Immature natural killer cell (primary cell): Measurements from ENCODE around the gene NAMPT. TPM values are rescaled to one million over a fixed set of nuclear protein-coding genes. Genes with fewer than 3 reads are reported as not detected.
A peak's percentile ranks its signal among the peaks of the same experiment; 100 is the strongest.

ENCODE experiments used
- DNase-seq, 3 donors: peaks; one replicate each; pipeline ENCODE4 v3.0.0; 2022; ENCODE audit warnings: mixed read lengths in 1 of 3
- H3K27ac Mint-ChIP-seq, 6 donors: one replicate each; pipeline ENCODE4 v1.8.0; 2020; ENCODE audit warnings: mixed read lengths in 6 of 6, mild to moderate bottlenecking in 5 of 6, inconsistent platforms in 4 of 6, moderate library complexity in 3 of 6
- H3K27me3 Mint-ChIP-seq, 3 donors: one replicate each; pipeline ENCODE4 v1.8.0; 2020 to 2021; ENCODE audit warnings: low read depth in 3 of 3, mild to moderate bottlenecking in 3 of 3, mixed read lengths in 3 of 3, moderate library complexity in 3 of 3, inconsistent platforms in 1 of 3
- H3K36me3 Mint-ChIP-seq, 3 donors: one replicate each; pipeline ENCODE4 v1.8.0; 2020; ENCODE audit warnings: mixed read lengths in 3 of 3, inconsistent platforms in 2 of 3, mild to moderate bottlenecking in 2 of 3
- H3K4me1 Mint-ChIP-seq, 2 donors: one replicate each; pipeline ENCODE4 v1.8.0; 2020; ENCODE audit warnings: inconsistent platforms in 2 of 2, mild to moderate bottlenecking in 2 of 2, mixed read lengths in 2 of 2, moderate library complexity in 1 of 2
- H3K4me3 Mint-ChIP-seq, 5 donors: one replicate each; pipeline ENCODE4 v1.8.0; 2020; ENCODE audit warnings: mild to moderate bottlenecking in 5 of 5, mixed read lengths in 5 of 5, inconsistent platforms in 3 of 5, moderate library complexity in 3 of 5
- H3K9me3 Mint-ChIP-seq, 6 donors: one replicate each; pipeline ENCODE4 v1.8.0; 2020; ENCODE audit warnings: mild to moderate bottlenecking in 6 of 6, mixed read lengths in 6 of 6, inconsistent platforms in 4 of 6, moderate library complexity in 3 of 6
- polyA plus RNA-seq, 3 donors: library from polyadenylated mRNA; unstranded; fragments of 300-500 nt; fragmentation: Illumina TruSeq; gene quantifications; one replicate each; pipeline ENCODE4 v1.2.3, GENCODE V29; 2021

The NAMPT gene
- polyA plus RNA-seq, 3 donors from 2014 or later: 12.7 to 14.0 (median 13.1) TPM

DNA sequence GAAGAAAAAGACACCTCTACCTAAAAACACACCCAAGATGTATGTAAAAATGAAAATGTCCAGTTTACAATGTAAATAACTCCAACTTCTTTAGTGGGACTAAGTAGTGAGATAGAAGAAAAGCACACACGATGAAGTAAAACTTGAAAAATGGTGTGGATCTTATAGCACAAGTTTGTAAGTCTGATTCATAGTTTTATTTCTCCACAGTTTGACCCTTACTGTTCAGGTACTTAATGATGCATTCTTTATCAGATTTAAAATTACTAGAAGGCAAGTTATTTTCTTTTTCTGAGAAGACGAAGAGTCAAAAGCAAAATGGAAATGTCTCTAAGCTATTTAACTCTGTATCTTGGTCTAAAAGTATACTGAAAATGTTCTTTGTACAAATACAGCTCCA, 6.1 kb downstream of the NAMPT start:
- Mint-ChIP-seq H3K27me3 (peaks cover 0 to 2% (median 0%) of the 10 kb centered on the region in 3 donors), H3K4me3 (no peak overlapping the region), H3K36me3 (peaks cover 0 to 3% (median 3%) of the 10 kb centered on the region in 3 donors), H3K4me1 (peaks cover 3 to 10% of the 10 kb centered on the region in 2 donors), H3K27ac (no peak overlapping the region), H3K9me3 (no peaks in the 10 kb centered on the region)
- no peak for DNase-seq

DNA sequence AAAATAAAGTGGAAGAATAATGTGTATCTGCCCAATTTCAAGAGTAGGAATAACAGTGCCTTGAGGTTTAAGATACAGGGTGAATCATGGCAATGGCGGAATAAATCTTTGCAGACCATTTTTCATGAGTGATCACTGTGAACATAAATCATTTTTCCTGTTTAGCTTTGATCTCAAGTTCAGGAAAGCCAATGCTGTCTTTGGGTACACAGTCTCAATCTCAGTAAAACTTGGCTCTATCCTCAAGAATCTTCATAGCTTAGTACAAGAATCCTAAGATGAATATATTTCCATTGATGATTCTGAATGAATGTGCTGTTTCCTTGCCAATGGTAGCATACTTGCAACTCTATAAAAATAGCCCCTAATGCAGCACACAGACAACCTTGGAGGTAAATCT, 6.8 kb downstream of the NAMPT start:
- no peak overlapping the region for H3K27ac Mint-ChIP-seq
- H3K9me3 Mint-ChIP-seq: no peaks in the 10 kb centered on the region
- no peak for DNase-seq
- H3K27me3 Mint-ChIP-seq: no peaks in the 10 kb centered on the region
- peaks cover 0 to 6% of the 10 kb centered on the region in 2 donors for H3K4me1 Mint-ChIP-seq
- H3K4me3 Mint-ChIP-seq: no peak overlapping the region
- peaks cover 0 to 3% (median 3%) of the 10 kb centered on the region in 3 donors for H3K36me3 Mint-ChIP-seq

DNA sequence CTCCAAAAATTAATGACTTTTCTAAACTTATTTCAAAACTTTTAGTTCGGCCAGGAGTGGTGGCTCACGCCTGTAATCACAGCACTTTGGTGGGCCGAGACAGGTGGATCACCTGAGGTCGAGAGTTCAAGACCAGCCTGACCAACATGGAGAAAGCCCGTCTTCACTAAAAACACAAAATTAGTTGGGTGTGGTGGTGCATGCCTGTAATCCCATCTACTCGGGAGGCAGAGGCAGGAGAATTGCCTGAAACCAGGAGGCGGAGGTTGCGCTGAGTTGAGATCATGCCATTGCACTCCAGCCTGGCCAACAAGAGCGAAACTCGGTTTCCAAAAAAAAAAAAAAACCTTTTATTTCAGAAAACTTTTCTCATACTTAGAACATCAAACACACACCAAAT, 8.3 kb downstream of the NAMPT start:
- Mint-ChIP-seq H3K9me3 (no peaks in the 10 kb centered on the region), H3K4me1 (peaks cover 0 to 6% of the 10 kb centered on the region in 2 donors), H3K27ac (no peak overlapping the region), H3K4me3 (no peak overlapping the region), H3K36me3 (peaks cover 3% of the 10 kb centered on the region in 3 donors), H3K27me3 (no peaks in the 10 kb centered on the region)
- no peak for DNase-seq

DNA sequence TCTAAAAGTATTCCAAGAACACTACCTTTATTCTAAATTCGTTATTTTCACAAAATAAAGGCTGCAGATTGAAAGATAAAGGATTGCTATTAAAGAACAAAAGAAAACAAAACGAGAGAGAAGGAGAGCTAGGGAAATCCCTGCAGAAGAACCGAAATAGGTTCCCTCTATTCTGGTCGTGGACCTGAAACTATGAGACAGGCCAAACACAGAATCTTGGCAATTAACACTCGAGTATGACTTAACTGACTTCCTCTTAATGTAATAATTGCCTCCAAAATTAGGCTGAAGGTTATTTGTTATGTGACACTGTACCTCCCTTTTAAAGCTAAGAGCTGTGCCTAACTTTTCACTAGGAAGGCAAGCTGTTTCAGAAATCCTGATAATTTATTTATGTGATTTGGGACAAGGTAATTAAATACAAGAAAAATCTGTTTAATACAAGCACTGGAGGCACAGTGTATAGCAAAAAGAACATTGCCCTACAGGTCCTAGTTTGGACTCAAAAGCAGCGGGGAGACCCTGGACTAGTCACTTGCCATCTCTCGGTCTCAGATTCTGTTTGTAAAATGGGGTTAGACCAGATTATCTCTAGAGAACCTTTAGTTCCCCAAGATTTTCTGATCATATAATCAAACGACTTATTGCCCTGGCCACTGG, 11.6 kb downstream of the NAMPT start:
- DNase-seq: no peak
- H3K4me1 Mint-ChIP-seq: no peaks in the 10 kb centered on the region
- H3K27ac Mint-ChIP-seq: no peak overlapping the region
- no peaks in the 10 kb centered on the region for H3K9me3 Mint-ChIP-seq
- H3K4me3 Mint-ChIP-seq: no peak overlapping the region
- peaks cover 6 to 10% (median 10%) of the 10 kb centered on the region in 3 donors for H3K36me3 Mint-ChIP-seq
- H3K27me3 Mint-ChIP-seq: no peaks in the 10 kb centered on the region

DNA sequence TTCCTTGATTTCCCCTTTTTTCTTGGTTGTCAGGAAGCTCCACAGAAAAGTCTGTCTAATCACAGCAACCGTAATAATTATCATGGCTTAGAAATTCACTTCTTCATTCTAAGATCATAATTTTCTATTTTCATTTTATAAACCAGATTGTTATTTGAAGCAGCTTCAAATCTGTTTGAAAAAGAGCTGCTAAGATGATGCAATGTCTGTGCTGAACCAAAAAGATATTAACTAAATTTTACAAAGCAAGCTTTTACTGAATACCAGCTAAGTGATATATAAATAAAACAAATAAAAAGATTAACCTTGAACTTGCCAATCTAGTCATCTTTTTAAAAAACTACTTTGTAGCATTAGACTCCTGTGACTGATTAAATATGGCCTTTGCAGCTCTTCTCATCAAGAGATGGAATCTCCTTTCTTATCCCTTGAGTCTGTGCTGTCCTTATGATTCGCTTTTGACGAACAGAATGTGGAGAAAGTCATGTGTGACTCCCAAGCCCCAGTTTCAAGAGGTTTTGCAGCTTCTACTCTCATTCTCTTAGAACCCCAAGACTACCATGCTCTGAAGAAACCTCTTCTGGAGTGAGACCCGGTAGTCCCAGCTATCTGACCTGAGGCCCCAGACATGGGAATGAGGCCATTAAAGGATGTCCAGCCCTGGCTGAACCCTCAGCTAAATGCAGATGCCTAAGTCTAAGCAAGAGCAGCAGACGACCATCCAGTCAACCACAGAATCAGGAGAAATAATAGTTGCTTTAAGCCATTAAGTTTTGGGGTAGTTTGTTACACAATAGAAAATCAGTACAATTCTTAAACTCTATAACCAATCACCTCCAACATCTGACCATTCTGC, 14.4 kb downstream of the NAMPT start:
- DNase-seq: no peak
- Mint-ChIP-seq H3K27ac (no peak overlapping the region), H3K36me3 (peaks cover 22 to 28% (median 23%) of the 10 kb centered on the region in 3 donors), H3K27me3 (no peaks in the 10 kb centered on the region), H3K9me3 (no peaks in the 10 kb centered on the region), H3K4me1 (no peaks in the 10 kb centered on the region), H3K4me3 (no peak overlapping the region)

DNA sequence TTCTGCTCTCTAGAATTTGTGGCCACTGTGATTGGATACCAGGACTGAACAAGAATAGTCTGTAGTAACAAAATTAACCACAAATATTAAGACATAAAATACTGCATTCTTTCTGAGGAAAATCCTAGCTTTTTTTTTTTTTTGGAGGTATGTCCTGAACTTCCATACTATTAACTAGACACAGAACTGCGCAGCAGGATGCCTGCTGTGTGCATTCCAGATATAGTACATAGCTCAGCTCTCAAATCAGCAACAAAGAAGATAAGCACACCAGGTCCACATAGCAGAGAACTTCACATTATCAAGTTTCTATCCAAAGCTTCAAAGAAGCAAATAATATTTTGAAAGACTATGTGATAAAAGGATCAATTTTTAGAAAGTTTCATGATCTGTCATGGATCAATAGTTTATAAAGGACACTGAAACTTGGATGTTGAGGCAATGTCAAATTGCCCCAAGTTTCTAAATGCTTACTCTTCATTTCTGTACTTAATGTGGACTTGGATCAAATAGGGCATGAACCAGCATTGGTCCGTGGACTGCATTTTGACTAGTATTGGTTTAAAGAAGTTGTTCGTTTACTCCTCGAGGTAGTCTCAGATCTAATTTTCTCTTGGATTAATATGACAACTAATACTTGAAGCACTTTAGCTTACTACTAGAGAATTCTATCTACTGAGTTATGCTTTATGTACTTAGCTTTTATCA, 15.4 kb downstream of the NAMPT start:
- Mint-ChIP-seq H3K36me3 (peaks cover 20 to 32% (median 31%) of the 10 kb centered on the region in 3 donors), H3K27me3 (no peaks in the 10 kb centered on the region), H3K4me1 (no peaks in the 10 kb centered on the region), H3K4me3 (no peak overlapping the region), H3K27ac (no peak overlapping the region), H3K9me3 (no peaks in the 10 kb centered on the region)
- DNase-seq: no peak

DNA sequence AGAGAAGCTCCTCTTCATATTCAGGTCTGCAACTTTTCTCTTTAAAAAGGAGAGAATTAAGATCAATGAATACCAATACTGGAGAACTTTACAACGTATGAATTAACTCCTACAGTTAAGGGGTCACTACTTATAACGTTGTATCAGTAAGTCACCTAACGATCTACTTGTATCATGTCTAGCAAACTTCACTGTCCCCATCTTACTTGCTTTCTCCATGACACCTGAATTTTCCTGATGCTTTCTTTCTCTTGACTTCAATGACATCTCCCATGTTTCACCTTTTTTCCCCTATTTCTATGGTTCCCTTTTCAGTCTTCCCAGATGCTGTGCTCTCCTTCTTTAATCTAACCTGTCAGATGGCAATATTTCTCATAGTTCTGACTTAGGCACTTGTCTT, 19.6 kb downstream of the NAMPT start:
- Mint-ChIP-seq H3K36me3 (peaks cover 18 to 44% (median 36%) of the 10 kb centered on the region in 3 donors), H3K4me3 (no peak overlapping the region), H3K4me1 (peaks cover 6 to 8% of the 10 kb centered on the region in 2 donors), H3K27ac (peak overlapping the region in 1 of 6 donors; percentile 9), H3K27me3 (peaks cover 0 to 2% (median 0%) of the 10 kb centered on the region in 3 donors), H3K9me3 (no peaks in the 10 kb centered on the region)
- no peak for DNase-seq

DNA sequence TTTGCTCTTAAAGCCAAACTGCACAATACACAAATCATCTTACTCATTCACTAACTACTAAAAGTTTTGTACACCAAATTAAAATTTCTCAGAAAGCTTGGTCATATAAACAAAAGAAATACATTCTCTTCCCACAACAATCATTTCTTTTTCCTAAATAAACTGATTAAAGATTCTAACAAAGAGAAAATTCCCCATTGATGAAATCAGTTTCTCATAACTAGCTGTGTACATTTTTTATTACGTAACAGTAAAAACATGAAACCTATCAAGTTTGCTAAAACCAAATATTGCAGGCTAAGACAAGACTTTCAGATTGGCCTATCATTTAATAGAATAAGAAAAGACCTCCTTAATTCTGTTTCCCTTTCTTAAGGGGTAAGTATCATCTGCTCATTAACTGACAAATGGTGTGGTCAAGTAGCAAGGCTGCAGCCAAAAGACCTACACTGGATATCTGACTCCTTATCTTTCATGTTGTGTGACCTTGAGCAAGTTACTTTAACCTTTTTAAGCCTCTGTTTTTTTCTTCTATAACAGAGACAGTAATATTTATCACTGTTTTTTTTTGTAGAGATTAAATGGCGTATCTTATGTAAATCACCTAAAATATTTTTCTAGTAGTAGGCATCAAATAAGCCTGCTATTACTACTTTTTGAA, 22.4 kb downstream of the NAMPT start:
- Mint-ChIP-seq H3K9me3 (no peaks in the 10 kb centered on the region), H3K27ac (no peak overlapping the region), H3K4me1 (peaks cover 8 to 11% of the 10 kb centered on the region in 2 donors), H3K4me3 (no peak overlapping the region), H3K36me3 (peaks cover 22 to 50% (median 40%) of the 10 kb centered on the region in 3 donors), H3K27me3 (peaks cover 0 to 3% (median 0%) of the 10 kb centered on the region in 3 donors)
- DNase-seq: no peak

DNA sequence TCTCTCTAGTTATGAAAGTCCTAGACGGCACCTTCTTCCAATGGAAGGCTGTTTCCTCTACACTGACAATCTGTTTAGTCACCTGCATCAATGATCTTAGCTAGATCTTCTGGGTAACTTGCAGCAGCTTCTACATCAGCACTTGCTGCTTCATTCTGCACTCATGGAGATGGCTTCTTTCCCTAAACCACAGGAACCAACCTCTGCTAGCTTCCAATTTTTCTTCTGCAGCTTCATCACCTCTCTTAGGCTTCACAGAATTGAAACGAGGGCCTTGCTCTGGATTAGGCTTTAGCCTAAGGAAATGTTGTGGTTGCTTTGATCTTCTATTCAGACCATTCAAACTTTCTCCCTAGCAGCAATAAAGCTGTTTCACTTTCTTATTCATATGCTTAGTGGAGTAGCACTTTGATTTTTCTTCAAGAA, 24.6 kb downstream of the NAMPT start:
- Mint-ChIP-seq H3K4me3 (no peak overlapping the region), H3K9me3 (no peaks in the 10 kb centered on the region), H3K27ac (peak overlapping the region in 5 of 6 donors; percentile 3 to 68 (median 45)), H3K4me1 (peaks cover 8 to 11% of the 10 kb centered on the region in 2 donors), H3K27me3 (peaks cover 0 to 3% (median 0%) of the 10 kb centered on the region in 3 donors), H3K36me3 (peaks cover 16 to 39% (median 29%) of the 10 kb centered on the region in 3 donors)
- peak in 1 of 3 donors; percentile 5 for DNase-seq

DNA sequence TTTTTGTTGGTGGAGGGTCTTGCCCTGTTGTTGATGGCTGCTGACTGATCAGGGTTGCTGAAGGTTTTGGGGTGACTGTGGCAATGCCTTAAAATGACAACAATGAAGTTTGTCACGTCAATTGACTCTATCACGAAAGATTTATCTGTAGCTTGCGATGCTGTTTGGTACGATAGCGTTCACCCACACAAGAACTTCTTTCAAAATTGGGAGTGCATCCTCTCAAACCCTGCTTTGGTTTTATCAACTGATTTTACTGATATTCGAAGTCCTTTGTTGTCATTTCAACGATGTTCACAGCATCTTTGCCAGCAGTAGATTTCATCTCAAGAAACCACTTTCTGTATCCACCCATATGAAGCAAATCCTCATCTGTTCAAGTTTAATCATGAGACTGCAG, 26.0 kb downstream of the NAMPT start:
- peaks cover 19 to 38% (median 27%) of the 10 kb centered on the region in 3 donors for H3K36me3 Mint-ChIP-seq
- H3K9me3 Mint-ChIP-seq: no peaks in the 10 kb centered on the region
- H3K4me3 Mint-ChIP-seq: no peak overlapping the region
- peaks cover 8 to 11% of the 10 kb centered on the region in 2 donors for H3K4me1 Mint-ChIP-seq
- no peak for DNase-seq
- H3K27me3 Mint-ChIP-seq: peaks cover 0 to 3% (median 0%) of the 10 kb centered on the region in 3 donors
- no peak overlapping the region for H3K27ac Mint-ChIP-seq

DNA sequence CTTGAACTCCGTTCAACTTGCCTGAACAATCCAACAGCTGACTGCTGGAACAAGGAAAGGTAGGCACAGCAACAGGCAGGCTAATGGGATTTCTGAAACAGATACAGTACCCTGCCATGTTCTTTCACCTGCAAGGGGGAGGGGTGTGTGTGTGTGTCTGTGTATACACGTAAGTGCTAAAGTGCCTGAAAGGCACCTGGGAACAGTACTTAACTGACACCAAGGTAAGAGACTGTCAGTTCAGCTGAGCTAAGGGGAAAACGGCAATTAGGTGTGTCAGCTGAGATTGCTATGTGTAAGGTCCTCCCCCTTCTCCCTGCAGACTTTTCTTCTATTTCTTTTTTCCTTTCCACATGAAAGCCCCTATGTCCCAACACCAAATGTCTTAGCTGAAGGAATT, 27.0 kb downstream of the NAMPT start:
- peaks cover 0 to 3% (median 0%) of the 10 kb centered on the region in 3 donors for H3K27me3 Mint-ChIP-seq
- no peak overlapping the region for H3K27ac Mint-ChIP-seq
- H3K36me3 Mint-ChIP-seq: peaks cover 22 to 32% (median 24%) of the 10 kb centered on the region in 3 donors
- H3K4me1 Mint-ChIP-seq: peaks cover 8 to 11% of the 10 kb centered on the region in 2 donors
- H3K9me3 Mint-ChIP-seq: no peaks in the 10 kb centered on the region
- DNase-seq: no peak
- no peak overlapping the region for H3K4me3 Mint-ChIP-seq

DNA sequence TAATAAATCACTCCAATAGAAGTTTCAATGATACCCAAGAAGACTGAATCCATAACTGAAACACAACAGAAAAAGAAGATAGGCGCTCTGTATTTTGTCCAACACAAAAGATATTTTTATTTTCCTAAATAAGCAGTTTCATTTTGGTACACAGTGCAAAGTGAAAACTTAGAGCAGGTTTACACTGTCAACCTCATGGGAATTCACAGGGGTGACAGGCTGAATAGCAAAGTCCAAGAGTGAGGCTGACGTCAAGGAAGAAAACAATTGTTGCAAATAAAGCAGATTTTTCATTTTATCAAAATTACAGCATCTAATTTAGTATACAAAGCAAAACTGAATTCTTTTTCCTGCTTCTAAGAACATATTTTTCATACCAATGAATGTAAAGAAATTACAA, 28.6 kb downstream of the NAMPT start:
- Mint-ChIP-seq H3K9me3 (no peaks in the 10 kb centered on the region), H3K27ac (no peak overlapping the region), H3K36me3 (peaks cover 22 to 40% (median 27%) of the 10 kb centered on the region in 3 donors), H3K27me3 (peaks cover 0 to 3% (median 0%) of the 10 kb centered on the region in 3 donors), H3K4me3 (no peak overlapping the region), H3K4me1 (peaks cover 8 to 11% of the 10 kb centered on the region in 2 donors)
- DNase-seq: no peak

DNA sequence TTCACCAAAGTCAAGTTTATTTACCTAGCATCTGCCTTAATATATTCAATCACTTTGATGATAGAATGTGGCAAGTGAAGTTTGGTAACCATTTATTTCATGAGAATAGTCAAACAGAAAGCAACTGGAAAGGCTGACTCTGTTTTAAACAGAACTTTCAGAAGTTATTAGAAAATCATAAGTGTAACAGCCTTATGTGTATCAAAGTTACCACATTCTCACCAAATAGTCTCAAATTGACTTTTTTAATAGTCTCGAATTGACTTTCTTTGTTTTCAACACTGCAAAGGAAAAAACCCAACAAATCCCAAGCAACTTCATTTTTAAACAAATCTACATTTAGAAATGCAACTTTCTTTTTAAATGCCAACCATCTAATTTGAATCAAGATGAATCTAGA, 29.5 kb downstream of the NAMPT start:
- Mint-ChIP-seq H3K27ac (no peak overlapping the region), H3K27me3 (peaks cover 0 to 2% (median 0%) of the 10 kb centered on the region in 3 donors), H3K4me1 (peaks cover 3 to 4% of the 10 kb centered on the region in 2 donors), H3K9me3 (no peaks in the 10 kb centered on the region), H3K36me3 (peaks cover 21 to 43% (median 33%) of the 10 kb centered on the region in 3 donors), H3K4me3 (no peak overlapping the region)
- DNase-seq: no peak
